Peyer's patch (tissue), 4 donors: ENCODE results near the gene RNASEH1.

Experiments used
- POLR2A ChIP-seq, 2 donors: fragments of 450-650 bp; IDR thresholded peaks; one replicate each; pipeline ENCODE4 v1.5.1; 2017; ENCODE audit warnings: antibody characterized with exemption in 2 of 2, mild to moderate bottlenecking in 2 of 2, moderate library complexity in 2 of 2
- TF ChIP-seq, protein P1 (sequence below), 6 experiments: fragments of 450-650 bp in 4 of 6; fragments of 200-600 bp in 2 of 6; sonication (generic) in 1 of 6; IDR thresholded peaks; one replicate each; pipeline ENCODE4 v1.5.1; 2017 to 2019; ENCODE audit warnings: antibody characterized with exemption in 6 of 6, mild to moderate bottlenecking in 3 of 6, moderate library complexity in 1 of 6

DNA sequence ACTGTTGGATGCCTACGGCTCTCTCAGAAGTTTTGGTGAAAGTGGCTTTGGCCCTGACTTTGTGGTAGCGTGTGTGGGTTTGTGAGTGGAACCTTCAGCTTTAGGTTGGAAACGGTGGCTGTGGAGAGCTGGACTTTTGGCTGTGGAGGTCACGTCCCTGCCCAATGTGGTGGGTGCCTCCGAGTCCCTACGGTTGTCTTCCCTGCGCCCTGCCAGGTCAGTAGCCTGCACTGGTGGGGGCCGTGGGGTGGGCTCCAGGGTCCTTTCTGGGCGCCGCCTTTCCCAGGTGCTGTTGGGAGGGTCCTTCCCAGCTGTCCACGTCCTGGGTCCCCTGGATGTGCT, 47.9 kb upstream of the RNASEH1 start:
- TF ChIP-seq, protein P1, sequence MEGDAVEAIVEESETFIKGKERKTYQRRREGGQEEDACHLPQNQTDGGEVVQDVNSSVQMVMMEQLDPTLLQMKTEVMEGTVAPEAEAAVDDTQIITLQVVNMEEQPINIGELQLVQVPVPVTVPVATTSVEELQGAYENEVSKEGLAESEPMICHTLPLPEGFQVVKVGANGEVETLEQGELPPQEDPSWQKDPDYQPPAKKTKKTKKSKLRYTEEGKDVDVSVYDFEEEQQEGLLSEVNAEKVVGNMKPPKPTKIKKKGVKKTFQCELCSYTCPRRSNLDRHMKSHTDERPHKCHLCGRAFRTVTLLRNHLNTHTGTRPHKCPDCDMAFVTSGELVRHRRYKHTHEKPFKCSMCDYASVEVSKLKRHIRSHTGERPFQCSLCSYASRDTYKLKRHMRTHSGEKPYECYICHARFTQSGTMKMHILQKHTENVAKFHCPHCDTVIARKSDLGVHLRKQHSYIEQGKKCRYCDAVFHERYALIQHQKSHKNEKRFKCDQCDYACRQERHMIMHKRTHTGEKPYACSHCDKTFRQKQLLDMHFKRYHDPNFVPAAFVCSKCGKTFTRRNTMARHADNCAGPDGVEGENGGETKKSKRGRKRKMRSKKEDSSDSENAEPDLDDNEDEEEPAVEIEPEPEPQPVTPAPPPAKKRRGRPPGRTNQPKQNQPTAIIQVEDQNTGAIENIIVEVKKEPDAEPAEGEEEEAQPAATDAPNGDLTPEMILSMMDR (IDR thresholded peaks at IDR 0.05): no peak
- no peak for TF ChIP-seq POLR2A (IDR thresholded peaks at IDR 0.05)
